Measurements from ENCODE around the gene RNF130. TPM values are rescaled to one million over a fixed set of nuclear protein-coding genes. Genes with fewer than 3 reads are reported as not detected.

Gene RNF130
- total RNA-seq, 1 donor from 2014 or later, result 67.3 TPM

- TF ChIP-seq CTCF (IDR thresholded peaks at IDR 0.05; ENCODE audit: unreplicated experiment), result no peak
- Mint-ChIP-seq H3K27ac (ENCODE audit: unreplicated experiment) (no peak overlapping the region), H3K4me1 (ENCODE audit: unreplicated experiment) (no peaks in the 10 kb centered on the region), H3K9me3 (ENCODE audit: unreplicated experiment) (peaks cover 8% of the 10 kb centered on the region), H3K4me3 (ENCODE audit: unreplicated experiment) (no peak overlapping the region), H3K36me3 (ENCODE audit: low read depth, unreplicated experiment) (peaks cover 5% of the 10 kb centered on the region), H3K27me3 (ENCODE audit: unreplicated experiment) (no peaks in the 10 kb centered on the region)
- no peak for DNase-seq (ENCODE audit: low spot score)
These were observed 38.4 kb upstream of the RNF130 start for GRCh38 chr5:180109920-180110319.

GRCh38 chr5:180107005-180107404 lies 35.4 kb upstream of the RNF130 start:
- Mint-ChIP-seq H3K27ac (ENCODE audit: unreplicated experiment) (no peak overlapping the region), H3K9me3 (ENCODE audit: unreplicated experiment) (peaks cover 8% of the 10 kb centered on the region), H3K4me1 (ENCODE audit: unreplicated experiment) (no peaks in the 10 kb centered on the region), H3K4me3 (ENCODE audit: unreplicated experiment) (no peak overlapping the region), H3K27me3 (ENCODE audit: unreplicated experiment) (no peaks in the 10 kb centered on the region), H3K36me3 (ENCODE audit: low read depth, unreplicated experiment) (peaks cover 5% of the 10 kb centered on the region)
- TF ChIP-seq CTCF (IDR thresholded peaks at IDR 0.05; ENCODE audit: unreplicated experiment), result no peak
- no peak for DNase-seq (ENCODE audit: low spot score)

GRCh38 chr5:180105827-180106312 lies 34.3 kb upstream of the RNF130 start:
- no peak for DNase-seq (ENCODE audit: low spot score)
- Mint-ChIP-seq H3K27ac (ENCODE audit: unreplicated experiment) (no peak overlapping the region), H3K36me3 (ENCODE audit: low read depth, unreplicated experiment) (peaks cover 5% of the 10 kb centered on the region), H3K4me1 (ENCODE audit: unreplicated experiment) (no peaks in the 10 kb centered on the region), H3K27me3 (ENCODE audit: unreplicated experiment) (no peaks in the 10 kb centered on the region), H3K4me3 (ENCODE audit: unreplicated experiment) (no peak overlapping the region), H3K9me3 (ENCODE audit: unreplicated experiment) (peaks cover 8% of the 10 kb centered on the region)
- TF ChIP-seq CTCF (IDR thresholded peaks at IDR 0.05; ENCODE audit: unreplicated experiment), result no peak

- no peak for TF ChIP-seq CTCF (IDR thresholded peaks at IDR 0.05; ENCODE audit: unreplicated experiment)
- no peak overlapping the region for H3K4me3 Mint-ChIP-seq (ENCODE audit: unreplicated experiment)
- H3K27ac Mint-ChIP-seq (ENCODE audit: unreplicated experiment), result no peak overlapping the region
- H3K36me3 Mint-ChIP-seq (ENCODE audit: low read depth, unreplicated experiment), result peaks cover 5% of the 10 kb centered on the region
- no peaks in the 10 kb centered on the region for H3K27me3 Mint-ChIP-seq (ENCODE audit: unreplicated experiment)
- H3K4me1 Mint-ChIP-seq (ENCODE audit: unreplicated experiment), result no peaks in the 10 kb centered on the region
- DNase-seq (ENCODE audit: low spot score), result no peak
- peaks cover 8% of the 10 kb centered on the region for H3K9me3 Mint-ChIP-seq (ENCODE audit: unreplicated experiment)
These were observed 32.6 kb upstream of the RNF130 start for GRCh38 chr5:180104168-180104530.

GRCh38 chr5:180103487-180104167 lies 32.1 kb upstream of the RNF130 start:
- H3K4me3 Mint-ChIP-seq (ENCODE audit: unreplicated experiment), result no peak overlapping the region
- no peak overlapping the region for H3K27ac Mint-ChIP-seq (ENCODE audit: unreplicated experiment)
- H3K27me3 Mint-ChIP-seq (ENCODE audit: unreplicated experiment), result no peaks in the 10 kb centered on the region
- TF ChIP-seq CTCF (IDR thresholded peaks at IDR 0.05; ENCODE audit: unreplicated experiment), result no peak
- DNase-seq (ENCODE audit: low spot score), result no peak
- H3K36me3 Mint-ChIP-seq (ENCODE audit: low read depth, unreplicated experiment), result peaks cover 4% of the 10 kb centered on the region
- H3K4me1 Mint-ChIP-seq (ENCODE audit: unreplicated experiment), result no peaks in the 10 kb centered on the region
- H3K9me3 Mint-ChIP-seq (ENCODE audit: unreplicated experiment), result peaks cover 8% of the 10 kb centered on the region
